NCI-H2196 (cell line): ENCODE results near the gene PTPRD.

ENCODE experiments used
- DNase-seq: peaks from one replicate; lab custom pipeline; 2025; ENCODE audit not compliant: unreplicated experiment; lab: John Stamatoyannopoulos, UW

PTPRD gene

DNA sequence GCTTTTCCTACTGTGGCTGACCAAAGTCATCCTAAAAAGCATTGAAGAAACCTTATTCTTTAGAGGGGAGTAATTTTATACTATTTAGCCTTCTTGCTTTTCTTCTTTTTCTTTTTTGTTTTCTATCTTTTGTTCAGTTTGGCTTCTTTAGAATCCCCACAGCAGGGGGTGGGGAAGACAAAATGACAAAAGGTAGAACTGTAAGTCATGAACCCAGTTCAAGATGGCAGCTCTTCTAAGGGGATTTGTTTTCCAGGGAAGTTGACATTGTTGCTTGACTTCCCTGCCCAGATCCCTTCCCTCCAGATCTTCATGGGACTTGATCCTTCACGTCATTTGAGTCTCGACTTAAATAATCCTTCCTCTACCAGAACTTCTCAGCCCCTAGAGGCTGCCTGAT is 2120.8 kb downstream of the PTPRD start:
- DNase-seq: no peak

DNA sequence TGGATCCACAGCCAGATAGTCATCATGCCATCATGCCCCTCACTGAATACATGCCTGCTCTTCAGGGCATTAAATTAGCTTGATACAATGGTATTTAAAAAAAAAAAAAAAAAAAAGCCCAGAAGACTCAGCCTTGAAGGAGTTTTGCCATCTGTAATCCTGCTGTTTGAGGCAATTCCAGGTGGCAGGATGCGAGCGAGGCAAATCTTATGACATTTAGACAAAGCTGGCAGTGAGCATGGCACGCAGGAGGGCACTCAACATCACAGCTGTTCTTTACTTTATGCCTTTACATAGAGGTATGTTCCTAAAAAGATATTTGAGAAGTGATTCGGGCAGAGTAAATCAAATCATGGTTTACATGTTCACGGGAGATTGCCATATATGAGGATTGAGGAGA is 2121.2 kb downstream of the PTPRD start:
- no peak for DNase-seq

DNA sequence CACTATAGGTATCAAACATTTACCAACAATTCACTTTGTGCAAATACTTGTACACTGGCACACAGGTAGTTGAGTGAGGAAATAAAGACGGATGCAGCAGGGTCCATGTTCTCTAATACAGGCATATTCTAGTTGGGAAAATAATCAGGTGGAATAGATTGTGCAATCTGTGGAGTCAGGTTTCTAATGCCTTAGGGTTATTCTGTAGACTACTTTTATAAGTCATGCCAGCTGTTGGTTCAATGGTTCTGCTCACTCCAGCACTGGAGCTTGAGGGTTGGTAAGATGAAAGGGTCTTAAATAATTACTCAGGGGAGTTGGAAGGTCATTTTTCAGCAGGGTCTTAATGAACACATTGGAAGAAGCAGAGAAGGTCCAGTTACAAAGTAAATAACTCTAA is 2123.0 kb downstream of the PTPRD start:
- DNase-seq: no peak

DNA sequence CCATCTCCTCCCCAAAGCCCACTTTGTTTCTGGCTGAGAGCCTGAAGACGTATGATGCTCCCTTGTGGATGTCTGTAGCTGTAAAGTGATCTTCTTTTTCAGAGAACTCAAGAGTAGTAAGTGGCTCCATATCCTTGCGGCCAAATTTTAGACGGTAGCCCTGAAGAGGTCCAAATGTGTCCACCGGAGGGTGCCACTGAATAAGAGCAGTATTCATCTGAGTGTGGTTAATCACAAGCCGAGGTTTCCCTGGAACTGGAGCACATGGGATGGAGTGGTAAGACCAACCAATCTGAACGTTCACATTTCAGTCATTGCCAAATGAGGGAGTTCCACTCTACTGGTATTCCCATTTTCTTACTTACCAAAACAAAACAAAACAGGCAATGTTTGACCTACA is 2126.7 kb downstream of the PTPRD start:
- peak; percentile 4 for DNase-seq

DNA sequence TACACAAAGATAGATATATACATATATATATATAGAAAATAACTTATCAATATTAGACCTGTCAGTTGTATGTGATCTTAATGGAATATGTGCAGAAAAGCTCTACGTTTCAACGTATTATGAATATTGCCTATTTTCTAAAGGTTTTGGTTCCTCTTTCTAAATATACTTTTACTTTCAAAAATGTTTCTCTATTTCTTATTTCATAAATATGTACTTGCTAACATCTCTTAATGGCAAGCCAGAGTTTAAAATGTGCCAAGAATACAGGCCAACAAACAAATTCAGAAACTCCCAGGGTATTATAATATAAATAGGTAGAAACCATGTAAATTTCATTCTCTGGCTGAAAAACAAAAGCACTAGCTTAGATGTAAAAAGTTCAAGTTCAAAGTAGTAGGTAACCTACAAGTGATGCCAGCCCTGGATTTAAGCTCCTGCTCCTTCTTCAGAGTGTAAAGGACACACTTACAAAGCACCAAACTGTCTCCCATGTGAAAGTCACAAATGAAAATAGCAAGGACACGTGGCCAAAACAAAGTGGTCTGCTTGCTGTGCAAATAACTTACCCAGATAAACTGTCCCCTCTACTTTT is 2128.1 kb downstream of the PTPRD start:
- no peak for DNase-seq

DNA sequence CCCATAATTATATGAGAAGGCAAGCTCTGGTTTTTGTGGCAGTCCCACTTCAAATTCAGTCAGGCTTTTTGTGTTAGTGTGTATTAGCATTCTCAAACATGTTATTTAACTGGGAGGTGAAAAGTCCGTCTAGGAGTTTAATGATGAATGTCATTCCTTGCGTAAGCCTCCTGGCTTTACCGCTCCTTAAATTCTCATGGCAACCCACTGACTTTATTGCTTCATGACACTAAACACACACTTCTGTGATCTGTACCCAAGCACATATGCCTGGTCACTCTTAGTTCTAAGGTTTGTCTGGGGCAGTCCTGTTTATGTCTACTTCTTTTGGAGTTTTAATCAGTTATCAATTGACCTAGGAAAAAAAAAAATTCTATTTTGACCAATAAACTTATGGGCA is 2135.4 kb downstream of the PTPRD start:
- no peak for DNase-seq

DNA sequence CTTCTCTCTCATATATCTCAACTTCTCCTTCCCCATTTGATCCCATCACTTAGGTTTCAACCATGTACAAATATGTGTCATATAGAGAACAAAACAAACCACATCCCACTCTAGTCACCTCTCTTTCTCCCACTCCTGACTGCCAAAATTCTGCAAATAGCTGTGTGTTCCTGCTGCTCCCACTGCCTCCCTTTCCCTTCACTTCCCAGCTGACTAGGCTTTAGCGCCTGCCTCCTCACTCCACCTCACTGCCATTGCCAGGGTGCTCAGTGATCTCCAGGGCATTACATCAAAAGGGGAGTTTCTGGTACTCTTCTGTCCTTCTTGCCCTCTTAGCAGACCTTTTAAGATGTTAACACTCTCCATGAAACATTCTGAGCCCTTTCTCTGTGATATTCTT is 2137.9 kb downstream of the PTPRD start:
- no peak for DNase-seq

DNA sequence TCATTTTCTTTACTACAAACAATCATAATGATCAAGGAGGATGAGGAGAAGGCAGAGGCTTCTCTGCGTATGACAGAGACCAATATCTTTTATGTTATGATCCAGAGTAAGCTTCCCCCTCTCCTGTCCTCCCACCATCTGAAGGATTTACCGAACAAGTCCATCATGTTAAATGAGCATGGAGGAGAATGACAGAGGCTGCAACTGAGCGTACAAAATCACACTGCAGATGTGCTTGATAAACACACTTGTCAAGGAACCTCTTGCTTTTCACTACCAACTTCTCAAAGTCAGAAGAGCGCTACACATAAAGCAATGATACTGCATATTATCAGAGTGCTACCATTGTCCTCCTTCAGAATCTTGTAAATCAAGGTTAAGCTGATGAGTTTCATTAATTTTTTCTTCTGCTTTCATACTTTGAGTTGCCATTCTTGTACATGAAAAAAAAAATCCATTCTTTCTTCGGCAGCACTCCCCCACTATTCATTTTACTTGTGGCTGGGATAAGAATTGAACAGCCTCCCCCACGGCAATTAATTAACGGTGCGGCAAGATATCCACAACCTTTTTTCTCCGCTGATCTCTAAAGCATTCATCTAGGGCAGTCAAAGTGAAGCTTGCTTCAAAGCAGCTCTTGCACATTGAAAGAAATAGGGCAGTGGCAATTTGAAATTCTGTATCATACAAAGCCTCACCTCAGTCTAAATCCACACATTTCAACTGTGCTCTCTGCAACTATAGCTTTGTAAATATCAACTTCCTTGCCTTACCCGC is 2139.4 kb downstream of the PTPRD start:
- DNase-seq: no peak

DNA sequence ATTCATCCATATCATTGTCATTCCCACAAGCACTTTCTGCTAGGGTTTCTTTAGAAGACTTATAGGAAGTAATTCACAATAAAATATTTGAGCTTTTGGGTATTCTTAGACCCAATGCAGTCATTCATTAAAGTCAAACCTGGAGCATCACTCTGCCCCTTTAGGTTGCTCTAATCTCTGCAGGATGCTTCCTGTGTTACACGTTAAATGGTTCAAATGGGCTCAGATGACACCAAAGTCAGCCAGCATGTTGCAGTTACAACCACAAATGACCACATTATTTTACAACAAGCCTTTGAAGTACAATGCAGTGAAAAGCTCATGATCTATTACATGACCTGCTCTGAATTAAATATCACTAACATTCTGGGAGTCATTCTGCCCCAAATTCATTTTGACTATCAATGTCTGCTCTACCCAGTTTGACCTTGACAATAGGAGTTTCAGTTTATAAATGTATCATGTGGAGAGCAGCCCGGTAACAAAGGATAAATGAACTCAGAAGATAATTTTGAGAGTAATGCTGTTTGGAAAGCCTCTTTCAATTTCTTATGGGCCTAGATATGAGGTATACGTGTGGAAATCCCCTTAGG is 2144.7 kb downstream of the PTPRD start:
- no peak for DNase-seq

DNA sequence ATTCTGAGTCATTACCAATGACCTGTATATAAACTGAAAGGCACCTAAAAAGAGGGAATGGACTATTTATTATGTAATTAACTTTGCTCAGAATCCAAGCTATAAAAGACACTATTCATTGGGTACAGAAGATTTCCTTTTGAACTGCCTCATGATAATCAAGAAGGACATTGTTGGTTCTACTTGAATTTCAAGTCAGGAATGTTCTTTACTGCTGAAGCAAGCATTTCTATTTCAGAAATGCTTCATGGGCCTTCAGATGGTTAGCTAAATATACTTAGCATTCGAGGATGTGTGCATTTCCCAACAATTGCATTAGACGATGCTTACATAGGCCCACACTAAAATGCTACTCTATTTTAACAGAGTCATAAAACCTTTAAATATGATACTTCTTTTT is 2155.0 kb downstream of the PTPRD start:
- no peak for DNase-seq

DNA sequence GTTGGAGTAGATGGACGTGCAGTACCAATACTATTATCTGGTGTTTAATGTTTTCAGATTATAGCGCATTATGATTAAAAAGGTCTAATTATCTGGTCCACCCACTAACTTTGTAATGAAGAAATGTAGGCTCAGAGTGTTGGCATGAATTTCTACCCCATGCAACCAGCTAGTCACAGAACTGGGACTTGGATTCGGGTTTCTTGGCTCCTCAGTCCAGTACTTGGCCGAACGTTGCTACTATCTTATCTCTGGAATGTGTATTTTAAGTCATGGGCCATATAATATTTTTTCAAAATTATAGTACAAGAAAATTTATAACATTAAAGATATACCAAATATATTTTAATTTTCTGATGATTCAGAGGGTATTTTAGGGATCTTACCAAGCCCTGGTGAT is 2155.7 kb downstream of the PTPRD start:
- no peak for DNase-seq

DNA sequence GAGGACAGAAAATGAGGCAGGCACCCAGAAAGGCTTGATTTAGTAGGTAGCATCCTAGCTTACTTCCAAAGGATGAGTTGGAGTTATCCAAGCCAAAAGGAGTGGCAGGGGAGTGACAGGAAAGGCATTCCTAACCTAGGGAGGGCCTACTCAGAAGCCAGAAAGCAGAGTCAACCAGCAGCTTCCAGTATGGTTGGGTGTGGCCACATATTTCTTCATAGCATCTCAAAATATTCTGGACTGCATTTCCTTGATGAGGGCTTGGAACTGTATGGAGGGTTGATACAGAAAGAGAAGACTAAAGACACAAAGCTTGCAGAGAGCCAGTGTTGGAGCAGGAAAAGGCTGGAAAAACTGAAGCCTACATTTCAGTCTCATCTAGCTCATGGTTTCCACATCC is 2156.5 kb downstream of the PTPRD start:
- no peak for DNase-seq

DNA sequence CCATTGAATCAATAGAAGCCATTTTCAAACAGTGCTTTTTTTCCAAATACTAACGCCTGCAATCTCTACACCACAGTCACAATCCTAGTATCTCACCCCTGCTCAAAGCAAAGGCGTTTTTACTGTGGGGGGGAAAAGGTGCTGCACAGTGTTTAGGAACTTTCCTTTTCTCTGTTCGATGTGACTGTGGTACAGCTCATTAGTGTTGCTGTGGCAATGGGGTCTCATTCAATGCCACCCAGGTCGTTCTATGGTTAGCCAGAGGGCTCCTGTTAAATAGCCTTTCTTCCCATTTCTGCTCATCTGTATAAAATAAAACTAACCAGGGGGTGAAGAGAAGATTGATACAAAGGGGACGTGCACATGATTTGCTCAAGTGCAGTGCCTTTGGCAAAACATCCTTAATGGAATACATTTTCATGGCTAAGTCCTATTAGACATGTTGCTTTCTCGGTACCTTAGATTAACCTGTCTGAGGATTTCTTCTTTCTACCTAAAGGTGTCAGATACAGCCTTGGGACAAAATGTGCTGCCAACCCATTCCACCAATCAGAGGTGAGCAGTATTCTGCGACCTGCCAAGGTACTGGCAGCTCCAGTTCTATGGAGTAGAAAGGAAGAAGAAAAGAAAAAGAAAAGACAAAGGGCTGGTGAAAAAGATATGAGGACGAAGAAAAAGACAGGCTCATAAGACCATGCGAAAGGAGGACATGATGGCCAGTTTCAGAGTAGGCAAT is 2161.8 kb downstream of the PTPRD start:
- no peak for DNase-seq

DNA sequence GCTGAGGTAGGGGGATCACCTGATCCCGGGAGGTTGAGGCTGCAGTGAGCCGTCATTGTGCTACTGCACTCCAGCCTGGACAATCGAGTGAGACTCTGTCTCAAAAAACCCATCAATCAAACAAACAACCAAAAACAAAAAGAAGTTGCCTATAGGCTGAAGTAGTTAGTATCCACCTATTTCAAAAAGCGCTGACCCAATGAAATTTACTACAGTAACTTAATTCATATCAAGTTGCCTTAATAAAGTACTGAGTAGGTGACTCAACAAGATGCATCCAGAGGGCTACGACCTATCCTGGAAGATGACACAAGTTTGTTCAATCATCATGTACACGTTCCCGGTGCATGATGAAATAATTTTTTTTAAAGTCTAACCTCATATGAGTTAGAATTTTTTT is 2164.6 kb downstream of the PTPRD start:
- no peak for DNase-seq

DNA sequence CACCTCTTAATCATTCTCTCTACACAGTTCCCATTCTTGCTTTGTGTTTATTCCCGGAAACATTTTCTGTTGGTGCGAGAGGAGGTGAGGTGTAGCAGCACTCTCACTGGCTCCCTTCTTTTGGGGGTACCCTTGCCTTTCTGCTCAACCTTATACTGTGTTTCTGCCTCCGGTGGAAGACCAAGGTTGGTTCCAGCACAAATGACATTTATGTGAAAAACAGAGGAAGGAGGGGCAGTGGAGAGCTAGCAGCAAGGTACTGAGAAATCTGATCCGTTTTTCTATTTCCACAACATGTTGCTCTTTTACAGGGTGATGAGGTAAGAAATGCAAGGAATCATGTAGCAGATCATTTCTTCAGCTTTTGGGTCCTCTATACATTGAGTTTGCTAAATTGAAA is 2165.2 kb downstream of the PTPRD start:
- no peak for DNase-seq

DNA sequence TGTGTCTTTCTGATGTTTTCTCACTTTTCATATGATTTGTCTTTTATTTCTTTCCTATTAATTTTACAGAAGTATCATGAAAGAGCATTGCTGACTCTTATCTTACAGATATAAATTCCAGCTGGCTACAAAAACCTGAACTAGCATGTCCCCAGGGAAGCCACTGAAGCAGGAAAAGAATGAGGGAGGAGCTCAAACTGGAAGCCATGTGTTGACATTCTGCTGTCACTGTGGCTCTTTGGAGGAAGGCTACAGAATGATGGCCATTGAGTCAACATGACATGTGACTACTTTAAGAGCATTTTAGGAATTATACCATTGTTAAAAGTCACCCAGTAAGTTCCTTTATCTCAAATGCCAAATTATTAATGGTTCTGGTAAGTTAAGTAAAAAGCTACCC is 2174.9 kb downstream of the PTPRD start:
- no peak for DNase-seq

DNA sequence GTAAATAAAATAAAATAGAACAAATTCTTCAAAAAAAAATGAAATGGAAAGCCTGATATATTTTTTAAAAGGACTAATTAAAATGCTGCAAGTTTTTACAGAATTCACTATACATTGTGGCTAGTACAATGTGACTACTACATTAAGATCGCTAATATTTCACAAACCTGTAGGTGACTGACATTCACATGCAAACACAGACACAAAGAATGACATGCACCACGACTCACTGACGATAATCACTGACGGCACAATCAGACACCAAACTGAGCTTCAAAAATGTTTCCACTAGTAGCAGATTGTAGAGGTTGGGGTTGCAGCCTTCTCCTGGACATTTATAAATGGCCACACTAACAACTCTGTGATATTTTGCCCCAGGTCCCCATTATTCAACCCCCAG is 2175.5 kb downstream of the PTPRD start:
- no peak for DNase-seq

DNA sequence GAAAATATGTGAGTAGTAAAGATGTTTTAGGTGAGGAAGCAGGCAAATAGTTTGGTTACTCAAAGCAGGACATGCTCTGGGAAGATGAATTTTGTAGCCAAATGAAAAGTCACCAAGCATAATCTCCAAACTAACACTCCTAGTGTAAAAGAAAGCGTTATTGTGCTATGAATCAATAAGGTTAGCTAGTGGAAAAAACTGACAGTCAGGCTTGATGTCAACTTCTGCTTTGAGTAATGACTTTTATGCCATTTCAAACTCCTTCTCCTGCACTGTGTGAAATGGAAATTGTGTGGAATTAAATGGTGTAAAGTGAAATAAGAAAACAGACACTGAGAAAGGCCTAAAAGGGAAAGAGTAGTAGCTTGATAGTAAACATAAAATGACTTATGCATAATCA is 2176.0 kb downstream of the PTPRD start:
- no peak for DNase-seq

DNA sequence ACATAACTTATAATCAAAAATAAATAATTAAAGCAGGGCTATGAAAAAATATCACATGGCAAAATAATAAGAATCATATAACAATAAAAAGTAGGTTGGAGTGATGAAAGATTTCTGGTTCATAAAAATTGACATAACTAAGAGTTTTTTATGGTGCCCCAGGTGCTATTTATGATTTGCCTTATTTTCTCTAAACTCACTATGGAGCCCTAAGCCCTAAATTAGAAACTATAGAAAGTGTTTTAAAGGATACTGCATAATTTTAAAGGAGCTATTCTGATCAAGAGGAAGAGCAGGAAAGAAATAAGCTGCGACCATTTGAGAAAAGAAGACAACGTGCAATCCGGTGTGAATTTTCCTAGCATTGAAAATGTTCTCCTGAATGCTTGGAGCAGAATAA is 2178.2 kb downstream of the PTPRD start:
- DNase-seq: no peak

DNA sequence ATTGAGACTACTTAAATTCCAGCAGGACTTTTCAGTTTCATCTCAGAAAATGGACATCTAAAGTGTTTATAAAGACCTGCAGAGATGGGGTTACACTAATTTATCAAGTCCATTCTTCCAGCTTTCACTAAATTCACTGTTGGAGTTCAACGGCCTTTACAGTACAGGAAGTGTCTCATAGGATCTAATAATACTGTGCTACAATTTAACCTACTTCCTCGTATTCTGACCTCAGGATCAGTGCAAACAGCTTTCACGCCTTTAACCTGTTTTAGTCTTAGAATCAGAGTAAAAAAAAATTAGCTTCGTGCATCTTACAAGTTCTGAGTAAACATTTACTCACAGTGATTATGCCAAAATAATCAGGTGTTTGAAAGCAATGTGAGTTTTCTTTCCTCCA is 2180.6 kb downstream of the PTPRD start:
- DNase-seq: no peak

DNA sequence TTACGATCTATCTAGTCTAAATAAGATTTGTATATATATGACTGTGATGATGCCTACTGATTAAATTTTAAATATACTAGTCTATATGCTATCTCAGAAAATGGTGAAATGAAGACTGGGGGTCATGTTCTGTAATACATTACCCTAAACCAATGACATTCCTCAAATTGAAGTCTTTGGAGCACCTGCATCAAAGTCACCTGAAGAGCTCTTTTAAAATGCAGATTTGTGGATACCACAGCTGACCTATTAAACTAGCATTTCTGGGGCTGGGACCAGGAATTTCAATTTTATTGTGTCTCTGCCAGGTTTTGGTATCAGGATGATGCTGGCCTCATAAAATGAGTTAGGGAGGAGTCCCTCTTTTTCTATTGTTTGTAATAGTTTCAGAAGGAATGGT is 2181.3 kb downstream of the PTPRD start:
- no peak for DNase-seq

DNA sequence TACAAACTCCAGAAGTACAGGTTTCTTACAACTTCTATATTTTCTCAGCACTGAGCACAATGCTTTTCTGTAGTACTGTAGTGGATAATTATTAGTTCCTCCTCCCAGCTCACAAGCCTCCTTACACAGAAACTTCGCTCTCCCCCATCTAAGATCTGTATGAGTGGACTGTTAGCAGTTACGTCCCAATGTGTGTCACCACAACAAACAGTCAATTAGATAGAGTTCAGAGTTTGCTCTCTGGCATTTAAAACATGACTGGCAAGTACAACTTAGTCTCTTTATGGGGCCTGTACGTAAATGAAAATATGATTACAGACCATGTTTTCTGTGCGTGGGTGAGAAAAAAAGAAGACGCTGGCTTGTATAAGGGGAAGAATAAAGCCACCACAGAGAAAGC is 2181.9 kb downstream of the PTPRD start:
- DNase-seq: no peak
